NK-92 treated with Interleukin-12 subunit alpha and Interleukin-12 subunit beta, amount 100 ng/mL, for 24 hours (cell line): Measurements from ENCODE around the gene NFAM1.

Source experiments
- DNase-seq: peaks from one replicate; lab custom pipeline; 2025; lab: John Stamatoyannopoulos, UW

The NFAM1 gene

GRCh38 chr22:42358643-42359558, 73.3 kb downstream of the NFAM1 start:
- DNase-seq: no peak

GRCh38 chr22:42357634-42358296, 74.4 kb downstream of the NFAM1 start:
- no peak for DNase-seq

- no peak for DNase-seq
Measured at GRCh38 chr22:42357221-42357620, 75.0 kb downstream of the NFAM1 start.

- DNase-seq: no peak
Measured at GRCh38 chr22:42356533-42356932, 75.7 kb downstream of the NFAM1 start.

- no peak for DNase-seq
Measured at GRCh38 chr22:42353883-42354727, 78.1 kb downstream of the NFAM1 start.

- DNase-seq: no peak
Measured at GRCh38 chr22:42350373-42350772, 81.8 kb downstream of the NFAM1 start.

- no peak for DNase-seq
Measured at GRCh38 chr22:42347281-42347824, 84.8 kb downstream of the NFAM1 start.

GRCh38 chr22:42346722-42347121, 85.5 kb downstream of the NFAM1 start:
- no peak for DNase-seq

- DNase-seq: no peak
Measured at GRCh38 chr22:42345458-42345857, 86.7 kb downstream of the NFAM1 start.

GRCh38 chr22:42344361-42344905, 87.8 kb downstream of the NFAM1 start:
- no peak for DNase-seq

- no peak for DNase-seq
Measured at GRCh38 chr22:42343531-42344081, 88.6 kb downstream of the NFAM1 start.

GRCh38 chr22:42343121-42343454, 89.1 kb downstream of the NFAM1 start:
- DNase-seq: no peak

- no peak for DNase-seq
Measured at GRCh38 chr22:42342426-42343120, 89.6 kb downstream of the NFAM1 start.

- DNase-seq: no peak
Measured at GRCh38 chr22:42341779-42342178, 90.4 kb downstream of the NFAM1 start.

GRCh38 chr22:42340829-42341383, 91.3 kb downstream of the NFAM1 start:
- DNase-seq: no peak

- no peak for DNase-seq
Measured at GRCh38 chr22:42340150-42340549, 92.1 kb downstream of the NFAM1 start.

GRCh38 chr22:42338479-42338878, 93.7 kb downstream of the NFAM1 start:
- no peak for DNase-seq

- no peak for DNase-seq
Measured at GRCh38 chr22:42337356-42337755, 94.8 kb downstream of the NFAM1 start.

- no peak for DNase-seq
Measured at GRCh38 chr22:42336527-42337227, 95.5 kb downstream of the NFAM1 start.

GRCh38 chr22:42335839-42336378, 96.3 kb downstream of the NFAM1 start:
- DNase-seq: no peak
